ENCODE data around the gene TMEM145.

DNA sequence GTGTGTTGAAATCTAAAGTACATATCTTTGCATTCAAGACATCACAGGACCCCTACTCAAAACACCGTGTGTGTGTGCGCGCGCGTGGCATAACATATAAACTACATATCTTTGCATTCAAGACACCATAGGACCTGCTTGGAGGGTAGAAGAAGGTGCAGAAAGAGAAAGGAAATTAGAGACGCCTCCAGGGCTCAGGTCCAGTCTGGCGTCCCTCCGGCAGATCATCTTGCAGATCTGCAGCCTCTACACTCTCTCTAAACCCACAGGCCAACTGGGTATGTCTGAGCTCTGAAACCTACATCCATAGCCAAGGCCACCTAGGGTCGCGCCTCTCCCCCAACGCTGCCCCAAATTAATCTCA is 10.0 kb upstream of the TMEM145 start:
- no peak for TF ChIP-seq EZH2 (IDR thresholded peaks at IDR 0.05; ENCODE audit: insufficient read depth, low read length)
- TF ChIP-seq, protein P1, sequence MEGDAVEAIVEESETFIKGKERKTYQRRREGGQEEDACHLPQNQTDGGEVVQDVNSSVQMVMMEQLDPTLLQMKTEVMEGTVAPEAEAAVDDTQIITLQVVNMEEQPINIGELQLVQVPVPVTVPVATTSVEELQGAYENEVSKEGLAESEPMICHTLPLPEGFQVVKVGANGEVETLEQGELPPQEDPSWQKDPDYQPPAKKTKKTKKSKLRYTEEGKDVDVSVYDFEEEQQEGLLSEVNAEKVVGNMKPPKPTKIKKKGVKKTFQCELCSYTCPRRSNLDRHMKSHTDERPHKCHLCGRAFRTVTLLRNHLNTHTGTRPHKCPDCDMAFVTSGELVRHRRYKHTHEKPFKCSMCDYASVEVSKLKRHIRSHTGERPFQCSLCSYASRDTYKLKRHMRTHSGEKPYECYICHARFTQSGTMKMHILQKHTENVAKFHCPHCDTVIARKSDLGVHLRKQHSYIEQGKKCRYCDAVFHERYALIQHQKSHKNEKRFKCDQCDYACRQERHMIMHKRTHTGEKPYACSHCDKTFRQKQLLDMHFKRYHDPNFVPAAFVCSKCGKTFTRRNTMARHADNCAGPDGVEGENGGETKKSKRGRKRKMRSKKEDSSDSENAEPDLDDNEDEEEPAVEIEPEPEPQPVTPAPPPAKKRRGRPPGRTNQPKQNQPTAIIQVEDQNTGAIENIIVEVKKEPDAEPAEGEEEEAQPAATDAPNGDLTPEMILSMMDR (IDR thresholded peaks at IDR 0.05; ENCODE audit: insufficient read depth, low read depth, low read length) = no peak
